K562 (cell line): Measurements from ENCODE around the gene POLR3E. TPM values are rescaled to one million over a fixed set of nuclear protein-coding genes. Genes with fewer than 3 reads are reported as not detected.

ENCODE experiments used
- ATAC-seq: fragments of 200-7000 bp; cut with Tn5 transposase; 3 replicates; pipeline ENCODE4 v1.9.1; 2020; ENCODE audit warnings: moderate library complexity
- BruUV-seq: library from RNA; stranded (reverse); fragments of 400-500 nt; replicated peaks from 2 replicates; lab custom pipeline; 2021; lab: Mats Ljungman, UMichigan
- CTCF ChIA-PET: fragments of 300-600 bp; formaldehyde crosslinking; extraction: SDS; loops from one replicate; lab custom pipeline; 2021; ENCODE audit warnings: low intra/inter-chr PET ratio; lab: Yijun Ruan, JAX
- POLR2A ChIA-PET: fragments of 300-600, 350-650 bp; sonication (Branson Sonifier 250); formaldehyde crosslinking; extraction: SDS; loops from one replicate; lab custom pipeline; 2021; ENCODE audit warnings: antibody characterized with exemption, inconsistent platforms; lab: Yijun Ruan, JAX
- DNase-seq, 4 experiments: peaks; one replicate each; pipeline versions ENCODE4 v3.0.0 to v3.0.0-alpha.2; 2011 to 2018; ENCODE audit warnings: low spot score in 3 of 4, mixed read lengths in 3 of 4; ENCODE audit errors: extremely low read depth in 1 of 4
- FAIRE-seq: peaks from 2 replicates; lab custom pipeline; 2011; peaks lifted over from hg19 to GRCh38; lab: Jason Lieb, UNC
- H2AFZ ChIP-seq: 2 replicates; pipeline ENCODE4 v1.6.0; 2011; ENCODE audit warnings: low read depth, low read length, control low read depth, inconsistent platforms
- H3K27ac ChIP-seq: fragments of 200-600 bp; 3 replicates; pipeline ENCODE4 v1.8.0; 2011; ENCODE audit warnings: low read depth, mild to moderate bottlenecking, control low read depth, inconsistent platforms, low read length, moderate library complexity, mixed read lengths; ENCODE audit errors: extremely low read depth
- H3K27me3 ChIP-seq, 2 experiments: fragments of 300-600 bp in 1 of 2; 2 replicates in 1 of 2; 3 replicates in 1 of 2; pipeline versions ENCODE4 v1.6.0 to v1.8.0; 2011; ENCODE audit warnings: inconsistent platforms in 2 of 2, low read length in 2 of 2, mild to moderate bottlenecking in 1 of 2, mixed read lengths in 1 of 2, moderate library complexity in 1 of 2; ENCODE audit not compliant: control insufficient read depth in 2 of 2, insufficient read depth in 2 of 2
- H3K36me3 ChIP-seq: fragments of 300-600 bp; 3 replicates; pipeline ENCODE4 v1.8.0; 2011; ENCODE audit warnings: mild to moderate bottlenecking, low read length, inconsistent platforms; ENCODE audit not compliant: control insufficient read depth, insufficient read depth
- H3K4me1 ChIP-seq, 2 experiments: fragments of 200-600 bp in 1 of 2; replicated peaks in 1 of 2; 2 replicates in 1 of 2; 3 replicates in 1 of 2; pipeline versions ENCODE4 v1.5.1 to v1.8.0; 2011; ENCODE audit warnings: inconsistent platforms in 2 of 2, low read length in 2 of 2, mild to moderate bottlenecking in 1 of 2, mixed read lengths in 1 of 2, moderate library complexity in 1 of 2; ENCODE audit not compliant: control insufficient read depth in 2 of 2, insufficient read depth in 2 of 2
- H3K4me2 ChIP-seq: 2 replicates; pipeline ENCODE4 v1.6.1; 2011; ENCODE audit warnings: low read length, control low read depth, inconsistent platforms, mixed read lengths; ENCODE audit not compliant: insufficient read depth
- H3K4me3 ChIP-seq: fragments of 200-600 bp; sonication (generic), shearing (Covaris generic); 2 replicates; pipeline ENCODE4 v1.5.1; 2016; ENCODE audit warnings: control low read depth, inconsistent platforms
- H3K79me2 ChIP-seq: fragments of 200-600 bp; 3 replicates; pipeline ENCODE4 v1.8.0; 2011; ENCODE audit warnings: low read length, inconsistent platforms; ENCODE audit not compliant: control insufficient read depth, insufficient read depth
- H3K9ac ChIP-seq, 2 experiments: 2 replicates each; pipeline versions ENCODE4 v1.6.0 to v1.6.1; 2011; ENCODE audit warnings: low read depth in 2 of 2, low read length in 2 of 2, control low read depth in 1 of 2, inconsistent platforms in 1 of 2, mild to moderate bottlenecking in 1 of 2, mixed read lengths in 1 of 2; ENCODE audit not compliant: insufficient read depth in 1 of 2
- H3K9me1 ChIP-seq: one replicate; pipeline ENCODE4 v1.6.0; 2011; ENCODE audit warnings: inconsistent platforms, mild to moderate bottlenecking, low read length, moderate library complexity; ENCODE audit not compliant: control insufficient read depth, insufficient read depth
- H3K9me3 ChIP-seq: replicated peaks from 2 replicates; pipeline ENCODE4 v1.5.1; 2011; ENCODE audit warnings: low read depth, low read length, inconsistent platforms; ENCODE audit not compliant: control insufficient read depth, insufficient read depth
- H4K20me1 ChIP-seq: replicated peaks from 2 replicates; pipeline ENCODE4 v1.6.1; 2011; ENCODE audit warnings: low read length, inconsistent platforms, mixed read lengths; ENCODE audit not compliant: control insufficient read depth, insufficient read depth
- CREB5 ChIP-seq: fragments of 250-450 bp; sonication (Bioruptor Pico); IDR thresholded peaks from 2 replicates; pipeline ENCODE4 v1.5.0; 2020; ENCODE audit warnings: mild to moderate bottlenecking
- CTBP1 ChIP-seq: fragments of 450-650 bp; IDR thresholded peaks from 2 replicates; pipeline ENCODE4 v1.6.1; 2016; ENCODE audit warnings: borderline replicate concordance
- HDGF ChIP-seq: fragments of 450-650 bp; IDR thresholded peaks from 2 replicates; pipeline ENCODE4 v1.6.1; 2016
- NONO ChIP-seq, 2 experiments: fragments of 200-400 bp in 1 of 2; fragments of 450-650 bp in 1 of 2; formaldehyde crosslinking in 1 of 2; IDR thresholded peaks; 2 replicates each; pipeline ENCODE4 v1.6.1; 2017; ENCODE audit warnings: low read depth in 2 of 2, mild to moderate bottlenecking in 2 of 2, moderate library complexity in 2 of 2, low read length in 1 of 2
- NR2C2 ChIP-seq, 2 experiments: fragments of 200-800 bp in 1 of 2; sonication (Bioruptor generic) in 1 of 2; sonication (generic) in 1 of 2; formaldehyde crosslinking in 1 of 2; IDR thresholded peaks; 2 replicates each; pipeline versions ENCODE4 v1.6.1 to v1.8.0; 2016 to 2022; ENCODE audit warnings: mild to moderate bottlenecking in 1 of 2, missing compliant biosample characterization in 1 of 2, missing genetic modification characterization in 1 of 2, missing genetic modification reagents in 1 of 2
- SMAD3 ChIP-seq: fragments of 450-650 bp; formaldehyde crosslinking; conservative IDR thresholded peaks from 2 replicates; pipeline ENCODE4 v1.4.0; 2020; ENCODE audit warnings: mild to moderate bottlenecking
- TAF9B ChIP-seq: fragments of 450-650 bp; IDR thresholded peaks from 2 replicates; pipeline ENCODE4 v1.6.1; 2018; ENCODE audit warnings: mild to moderate bottlenecking; ENCODE audit not compliant: partially characterized antibody
- ZBTB9 ChIP-seq: fragments of 450-650 bp; formaldehyde crosslinking; IDR thresholded peaks from 2 replicates; pipeline ENCODE4 v1.4.0; 2020; ENCODE audit warnings: mild to moderate bottlenecking, moderate library complexity
- ZNF140 ChIP-seq: fragments of 250-450 bp; sonication (Bioruptor Pico); IDR thresholded peaks from 2 replicates; pipeline ENCODE4 v1.8.0; 2021; ENCODE audit warnings: moderate library complexity, mild to moderate bottlenecking, inconsistent platforms
- ZNF444 ChIP-seq: fragments of 250-450 bp; sonication (Bioruptor Pico); IDR thresholded peaks from 2 replicates; pipeline ENCODE4 v1.4.0; 2020; ENCODE audit warnings: mild to moderate bottlenecking, moderate library complexity
- ZNF77 ChIP-seq: fragments of 250-450 bp; sonication (Bioruptor Pico); IDR thresholded peaks from 2 replicates; pipeline ENCODE4 v1.5.0; 2020
- WGBS: fragments of 100-300 bp; shearing (Covaris generic); methylation state at CpG from one replicate; pipeline ENCODE4 v1.1.6; 2016; ENCODE audit warnings: low coverage, mixed read lengths; ENCODE audit not compliant: insufficient coverage; ENCODE audit errors: missing lambda C conversion rate; 5-methylcytosine and 5-hydroxymethylcytosine counted together
- in situ Hi-C: fragments of 300-500 bp; cut with MboI; formaldehyde crosslinking; loops from 4 replicates; pipeline ENCODE4 v1.15.0; 2018; ENCODE audit warnings: inconsistent platforms, mixed read lengths
- intact Hi-C: fragments of 100-400 bp; cut with micrococcal nuclease; formaldehyde crosslinking; loops from 2 replicates; pipeline ENCODE4 v1.14.2; 2022
- polyA plus RNA-seq, 8 experiments: library from polyadenylated mRNA; depleted of rRNA in 4 of 8; stranded (reverse) in 5 of 8; unstranded in 3 of 8; fragments of >200 nt; fragmentation: Nextera tagmentation in 2 of 8; fragmentation: Illumina TruSeq in 1 of 8; extraction: Ambion mirVana in 2 of 8; extraction: Trizol in 1 of 8; gene quantifications; 2 replicates each; pipeline versions ENCODE4 v1.2.1 to v1.2.3, GENCODE V29; 2011 to 2014; ENCODE audit warnings: inconsistent platforms in 1 of 8, missing spikeins in 1 of 8
- total RNA-seq, 7 experiments: library from RNA; depleted of rRNA in 6 of 7; stranded (reverse); fragments of >200 nt in 6 of 7; fragmentation: Illumina TruSeq in 2 of 7; extraction: Trizol in 2 of 7; gene quantifications; 2 replicates each; pipeline versions ENCODE4 v1.2.1 to v1.2.3, GENCODE V29; 2011 to 2021; ENCODE audit warnings: low replicate concordance in 1 of 7
- TF ChIP-seq, protein P1 (sequence below): IDR thresholded peaks from 2 replicates; pipeline ENCODE4 v1.6.1; 2012; ENCODE audit warnings: low read depth, low read length, improper control_type of control experiment, borderline replicate concordance
- TF ChIP-seq, protein P2 (sequence below): fragments of 150-350 bp; conservative IDR thresholded peaks from 2 replicates; pipeline ENCODE4 v1.6.1; 2014; ENCODE audit warnings: low read length

Gene POLR3E
- total and polyA plus RNA-seq, 9 of the 15 experiments (the other 6 are each of a cell fraction or from before 2014, with no cell fraction given) = 17.7 to 151 (median 82.6) TPM

- FAIRE-seq (no peak), DNase-seq (no peak), ATAC-seq (no peak)
- ChIA-PET CTCF (no interaction called here), POLR2A (no interaction called here)
- H3K9me3 ChIP-seq = no peaks in the 10 kb centered on the region
- intact Hi-C loops (loop anchor here (10.0 kb wide), 1 partner anchor 1138 kb away; no protein-coding TSS in a partner anchor), in situ Hi-C loops (no loop called here)
- TF ChIP-seq HDGF (no peak), ZNF77 (CRISPR knock-in tag) (no peak), TAF9B (no peak), ZBTB9 (CRISPR knock-in tag) (no peak), NR2C2 (CRISPR knock-in tag; IDR thresholded peaks at IDR 0.05) (no peak), NR2C2 (tag; IDR thresholded peaks at IDR 0.05) (no peak), SMAD3 (CRISPR knock-in tag) (no peak), ZNF140 (CRISPR knock-in tag) (no peak), CREB5 (CRISPR knock-in tag) (no peak), NONO (IDR thresholded peaks at IDR 0.05; ENCODE audit: low read depth in 2 of 2, low read length in 1 of 2) (no peak), CTBP1 (no peak), ZNF444 (CRISPR knock-in tag) (no peak)
- TF ChIP-seq, protein P1, sequence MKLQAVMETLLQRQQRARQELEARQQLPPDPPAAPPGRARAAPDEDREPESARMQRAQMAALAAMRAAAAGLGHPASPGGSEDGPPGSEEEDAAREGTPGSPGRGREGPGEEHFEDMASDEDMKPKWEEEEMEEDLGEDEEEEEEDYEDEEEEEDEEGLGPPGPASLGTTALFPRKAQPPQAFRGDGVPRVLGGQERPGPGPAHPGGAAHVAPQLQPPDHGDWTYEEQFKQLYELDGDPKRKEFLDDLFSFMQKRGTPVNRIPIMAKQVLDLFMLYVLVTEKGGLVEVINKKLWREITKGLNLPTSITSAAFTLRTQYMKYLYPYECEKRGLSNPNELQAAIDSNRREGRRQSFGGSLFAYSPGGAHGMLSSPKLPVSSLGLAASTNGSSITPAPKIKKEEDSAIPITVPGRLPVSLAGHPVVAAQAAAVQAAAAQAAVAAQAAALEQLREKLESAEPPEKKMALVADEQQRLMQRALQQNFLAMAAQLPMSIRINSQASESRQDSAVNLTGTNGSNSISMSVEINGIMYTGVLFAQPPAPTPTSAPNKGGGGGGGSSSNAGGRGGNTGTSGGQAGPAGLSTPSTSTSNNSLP = no peak
- TF ChIP-seq, protein P2, sequence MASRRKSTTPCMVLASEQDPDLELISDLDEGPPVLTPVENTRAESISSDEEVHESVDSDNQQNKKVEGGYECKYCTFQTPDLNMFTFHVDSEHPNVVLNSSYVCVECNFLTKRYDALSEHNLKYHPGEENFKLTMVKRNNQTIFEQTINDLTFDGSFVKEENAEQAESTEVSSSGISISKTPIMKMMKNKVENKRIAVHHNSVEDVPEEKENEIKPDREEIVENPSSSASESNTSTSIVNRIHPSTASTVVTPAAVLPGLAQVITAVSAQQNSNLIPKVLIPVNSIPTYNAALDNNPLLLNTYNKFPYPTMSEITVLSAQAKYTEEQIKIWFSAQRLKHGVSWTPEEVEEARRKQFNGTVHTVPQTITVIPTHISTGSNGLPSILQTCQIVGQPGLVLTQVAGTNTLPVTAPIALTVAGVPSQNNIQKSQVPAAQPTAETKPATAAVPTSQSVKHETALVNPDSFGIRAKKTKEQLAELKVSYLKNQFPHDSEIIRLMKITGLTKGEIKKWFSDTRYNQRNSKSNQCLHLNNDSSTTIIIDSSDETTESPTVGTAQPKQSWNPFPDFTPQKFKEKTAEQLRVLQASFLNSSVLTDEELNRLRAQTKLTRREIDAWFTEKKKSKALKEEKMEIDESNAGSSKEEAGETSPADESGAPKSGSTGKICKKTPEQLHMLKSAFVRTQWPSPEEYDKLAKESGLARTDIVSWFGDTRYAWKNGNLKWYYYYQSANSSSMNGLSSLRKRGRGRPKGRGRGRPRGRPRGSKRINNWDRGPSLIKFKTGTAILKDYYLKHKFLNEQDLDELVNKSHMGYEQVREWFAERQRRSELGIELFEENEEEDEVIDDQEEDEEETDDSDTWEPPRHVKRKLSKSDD = no peak
- no TSS peak for BruUV-seq
- peaks cover 18% of the 10 kb centered on the region for H3K79me2 ChIP-seq
- no peak overlapping the region for H2AFZ ChIP-seq
- H3K4me2 ChIP-seq = no peak overlapping the region
- 93% methylated on average over 11 of the region's 17 CpGs for WGBS
- peaks cover 0 to 4% of the 10 kb centered on the region in 2 experiments; a peak in 2 of 5 replicates for H3K4me1 ChIP-seq
- peaks cover 97% of the 10 kb centered on the region for H3K36me3 ChIP-seq
- no peaks in the 10 kb centered on the region for H3K27me3 ChIP-seq
- peaks cover 28% of the 10 kb centered on the region for H4K20me1 ChIP-seq
- no peak overlapping the region for H3K27ac ChIP-seq
- H3K4me3 ChIP-seq = no peak overlapping the region
- no peak overlapping the region for H3K9ac ChIP-seq
- no peaks in the 10 kb centered on the region for H3K9me1 ChIP-seq
Observed at GRCh38 chr16:22322741-22323140, 25.5 kb downstream of the POLR3E start.
